HepG2 (cell line): ENCODE results near the gene LTK. TPM values are rescaled to one million over a fixed set of nuclear protein-coding genes. Genes with fewer than 3 reads are reported as not detected.

ENCODE experiments used
- ATAC-seq: fragments of 200-7000 bp; cut with Tn5 transposase; 3 replicates; pipeline ENCODE4 v1.9.1; 2020; ENCODE audit warnings: mild to moderate bottlenecking, moderate library complexity
- BruUV-seq: library from RNA; stranded (reverse); fragments of 400-500 nt; replicated peaks from 2 replicates; lab custom pipeline; 2021; lab: Mats Ljungman, UMichigan
- CTCF ChIA-PET: fragments of 300-600 bp; formaldehyde crosslinking; extraction: SDS; loops from one replicate; lab custom pipeline; 2021; ENCODE audit warnings: low total read pairs, inconsistent platforms, low intra/inter-chr PET ratio; lab: Yijun Ruan, JAX
- POLR2A ChIA-PET: fragments of 350-600 bp; sonication (Branson Sonifier 250); formaldehyde crosslinking; loops from one replicate; lab custom pipeline; 2020; ENCODE audit warnings: antibody characterized with exemption, inconsistent platforms; lab: Yijun Ruan, JAX
- DNase-seq: peaks from one replicate; pipeline ENCODE4 v3.0.0-alpha.2; 2015; ENCODE audit warnings: low spot score
- FAIRE-seq: peaks from 3 replicates; lab custom pipeline; 2011; peaks lifted over from hg19 to GRCh38; lab: Jason Lieb, UNC
- H2AFZ ChIP-seq: one replicate; pipeline ENCODE4 v1.6.1; 2011; ENCODE audit warnings: low read length, inconsistent platforms
- H3K27ac ChIP-seq: fragments of 300-600 bp; 3 replicates; pipeline ENCODE4 v1.8.0; 2011; ENCODE audit warnings: mixed run types, mild to moderate bottlenecking, mixed read lengths, low read length, inconsistent platforms; ENCODE audit not compliant: insufficient read depth; ENCODE audit errors: extremely low read length
- H3K27me3 ChIP-seq, 2 experiments: fragments of 200-600 bp in 1 of 2; 2 replicates in 1 of 2; 3 replicates in 1 of 2; pipeline versions ENCODE4 v1.6.0 to v1.8.0; 2011; ENCODE audit warnings: low read length in 2 of 2, mild to moderate bottlenecking in 2 of 2, moderate library complexity in 2 of 2, inconsistent platforms in 1 of 2; ENCODE audit not compliant: insufficient read depth in 2 of 2, control insufficient read depth in 1 of 2
- H3K36me3 ChIP-seq, 2 experiments: fragments of 200-600 bp in 1 of 2; replicated peaks in 1 of 2; 2 replicates in 1 of 2; 3 replicates in 1 of 2; pipeline versions ENCODE4 v1.5.1 to v1.8.0; 2011; ENCODE audit warnings: low read length in 2 of 2, inconsistent platforms in 1 of 2; ENCODE audit not compliant: insufficient read depth in 2 of 2, control insufficient read depth in 1 of 2
- H3K4me1 ChIP-seq: 2 replicates; pipeline ENCODE4 v1.5.1; 2012; ENCODE audit warnings: low read length, inconsistent platforms; ENCODE audit not compliant: insufficient read depth
- H3K4me2 ChIP-seq: 2 replicates; pipeline ENCODE4 v1.6.0; 2011; ENCODE audit warnings: low read depth, low read length, inconsistent platforms
- H3K4me3 ChIP-seq, 3 experiments: fragments of 200-600 bp in 1 of 3; sonication (generic), shearing (Covaris generic) in 1 of 3; replicated peaks in 1 of 3; 2 replicates each; pipeline ENCODE4 v1.5.1; 2011 to 2016; ENCODE audit warnings: low read length in 3 of 3, inconsistent platforms in 2 of 3, low read depth in 2 of 3, mild to moderate bottlenecking in 2 of 3, control low read depth in 1 of 3, mixed read lengths in 1 of 3; ENCODE audit not compliant: insufficient read depth in 1 of 3
- H3K79me2 ChIP-seq: one replicate; pipeline ENCODE4 v1.6.1; 2011; ENCODE audit warnings: low read length, inconsistent platforms; ENCODE audit not compliant: insufficient read depth
- H3K9ac ChIP-seq: 2 replicates; pipeline ENCODE4 v1.6.0; 2011; ENCODE audit warnings: mild to moderate bottlenecking, low read depth, low read length, inconsistent platforms; ENCODE audit not compliant: insufficient read depth
- H3K9me3 ChIP-seq: 2 replicates; pipeline ENCODE4 v1.5.1; 2012; ENCODE audit warnings: mild to moderate bottlenecking, low read length
- H4K20me1 ChIP-seq: 2 replicates; pipeline ENCODE4 v1.6.0; 2011; ENCODE audit warnings: inconsistent platforms, mild to moderate bottlenecking, low read length, moderate library complexity; ENCODE audit not compliant: insufficient read depth
- CEBPB ChIP-seq: IDR thresholded peaks from 2 replicates; pipeline ENCODE4 v1.6.1; 2011; ENCODE audit warnings: low read depth, low read length, improper control_type of control experiment, borderline replicate concordance
- FOXA3 ChIP-seq: IDR thresholded peaks from 2 replicates; pipeline ENCODE4 v1.6.1; 2016; ENCODE audit warnings: missing genetic modification reagents, missing compliant biosample characterization
- FOXP1 ChIP-seq, 2 experiments: fragments of 450-650 bp in 1 of 2; IDR thresholded peaks; 2 replicates each; pipeline ENCODE4 v1.6.1; 2017 to 2018; ENCODE audit warnings: antibody characterized with exemption in 1 of 2
- KDM1A ChIP-seq: IDR thresholded peaks from 2 replicates; pipeline ENCODE4 v1.6.1; 2016; ENCODE audit warnings: missing compliant biosample characterization
- RAD51 ChIP-seq: fragments of 450-650 bp; IDR thresholded peaks from 2 replicates; pipeline ENCODE4 v1.6.1; 2016; ENCODE audit warnings: borderline replicate concordance
- ZFYVE20 ChIP-seq: sonication (generic); formaldehyde crosslinking; IDR thresholded peaks from 2 replicates; pipeline ENCODE4 v1.8.0; 2023; ENCODE audit warnings: low read depth, mild to moderate bottlenecking, moderate library complexity, missing genetic modification reagents, borderline replicate concordance
- ZNF570 ChIP-seq: sonication (generic); formaldehyde crosslinking; IDR thresholded peaks from 2 replicates; pipeline ENCODE4 v1.4.0; 2020; ENCODE audit warnings: mild to moderate bottlenecking, missing genetic modification reagents, borderline replicate concordance
- ZNF773 ChIP-seq: sonication (generic); formaldehyde crosslinking; IDR thresholded peaks from 2 replicates; pipeline ENCODE4 v1.4.0; 2020; ENCODE audit warnings: missing genetic modification reagents, borderline replicate concordance
- WGBS: methylation state at CpG from one replicate; pipeline ENCODE4 v1.1.6; 2017; ENCODE audit warnings: low lambda C conversion rate; 5-methylcytosine and 5-hydroxymethylcytosine counted together
- in situ Hi-C: cut with HindIII; loops from 2 replicates; pipeline ENCODE4 v1.10.0; 2017; ENCODE audit warnings: low pct_unique_long_range_greater_than_20kb; ENCODE audit not compliant: extremely low pct_ligation_motif_present
- intact Hi-C: fragments of 100-400 bp; cut with micrococcal nuclease; formaldehyde crosslinking; loops from one replicate; pipeline ENCODE4 v1.10.0; 2022; ENCODE audit not compliant: unreplicated experiment
- polyA plus RNA-seq, 8 experiments: library from polyadenylated mRNA; depleted of rRNA in 3 of 8; stranded (reverse) in 7 of 8; unstranded in 1 of 8; fragments of >200 nt; fragmentation: Illumina TruSeq in 4 of 8; extraction: Trizol in 4 of 8; gene quantifications; 2 replicates each; pipeline versions ENCODE4 v1.2.1 to v1.2.3, GENCODE V29; 2011 to 2016; ENCODE audit warnings: low read depth in 4 of 8, missing spikeins in 1 of 8, mixed read lengths in 1 of 8; ENCODE audit not compliant: insufficient read depth in 1 of 8
- total RNA-seq, 5 experiments: library from RNA; depleted of rRNA; stranded (reverse); fragments of >200 nt; fragmentation: Illumina TruSeq; extraction: Trizol; gene quantifications; 2 replicates each; pipeline ENCODE4 v1.2.3, GENCODE V29; 2016; ENCODE audit warnings: low read depth in 1 of 5
- TF ChIP-seq, protein P1 (sequence below), 2 experiments: sonication (generic) in 1 of 2; formaldehyde crosslinking in 1 of 2; IDR thresholded peaks; 2 replicates each; pipeline versions ENCODE4 v1.6.1 to v1.9.0; 2014 to 2022; ENCODE audit warnings: antibody characterized with exemption in 1 of 2, borderline replicate concordance in 1 of 2, inconsistent platforms in 1 of 2, low read depth in 1 of 2, missing genetic modification reagents in 1 of 2
- TF ChIP-seq, protein P2 (sequence below): sonication (generic); formaldehyde crosslinking; IDR thresholded peaks from 2 replicates; pipeline ENCODE4 v1.4.0; 2020; ENCODE audit warnings: missing genetic modification reagents, borderline replicate concordance

Gene LTK
- total and polyA plus RNA-seq, 2 of the 13 experiments (the other 11 are each of a cell fraction or from before 2014, with no cell fraction given) = 0.01 TPM; not detected in 1

DNA sequence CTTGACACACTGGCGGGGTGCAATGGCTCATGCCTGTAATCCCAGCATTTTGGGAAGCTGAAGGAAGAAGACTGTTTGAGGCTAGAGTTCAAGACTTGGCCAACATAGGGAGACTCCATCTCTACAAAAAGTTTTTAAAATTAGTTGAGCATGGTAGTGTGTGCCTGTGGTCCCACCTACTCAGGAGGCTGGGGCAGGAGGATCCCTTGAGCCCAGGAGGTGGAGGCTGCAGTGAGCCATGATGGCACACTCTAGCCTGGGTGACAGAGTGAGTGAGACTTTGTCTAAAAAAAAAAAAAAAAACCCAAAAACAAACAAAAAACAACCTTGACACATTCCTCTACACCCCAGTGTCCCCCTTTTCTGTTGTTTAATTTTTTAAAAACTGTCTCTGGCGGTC, 24.0 kb downstream of the LTK start (continued):
- TF ChIP-seq, protein P1, sequence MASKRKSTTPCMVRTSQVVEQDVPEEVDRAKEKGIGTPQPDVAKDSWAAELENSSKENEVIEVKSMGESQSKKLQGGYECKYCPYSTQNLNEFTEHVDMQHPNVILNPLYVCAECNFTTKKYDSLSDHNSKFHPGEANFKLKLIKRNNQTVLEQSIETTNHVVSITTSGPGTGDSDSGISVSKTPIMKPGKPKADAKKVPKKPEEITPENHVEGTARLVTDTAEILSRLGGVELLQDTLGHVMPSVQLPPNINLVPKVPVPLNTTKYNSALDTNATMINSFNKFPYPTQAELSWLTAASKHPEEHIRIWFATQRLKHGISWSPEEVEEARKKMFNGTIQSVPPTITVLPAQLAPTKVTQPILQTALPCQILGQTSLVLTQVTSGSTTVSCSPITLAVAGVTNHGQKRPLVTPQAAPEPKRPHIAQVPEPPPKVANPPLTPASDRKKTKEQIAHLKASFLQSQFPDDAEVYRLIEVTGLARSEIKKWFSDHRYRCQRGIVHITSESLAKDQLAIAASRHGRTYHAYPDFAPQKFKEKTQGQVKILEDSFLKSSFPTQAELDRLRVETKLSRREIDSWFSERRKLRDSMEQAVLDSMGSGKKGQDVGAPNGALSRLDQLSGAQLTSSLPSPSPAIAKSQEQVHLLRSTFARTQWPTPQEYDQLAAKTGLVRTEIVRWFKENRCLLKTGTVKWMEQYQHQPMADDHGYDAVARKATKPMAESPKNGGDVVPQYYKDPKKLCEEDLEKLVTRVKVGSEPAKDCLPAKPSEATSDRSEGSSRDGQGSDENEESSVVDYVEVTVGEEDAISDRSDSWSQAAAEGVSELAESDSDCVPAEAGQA (IDR thresholded peaks at IDR 0.05; ENCODE audit: low read depth) = no peak
- TF ChIP-seq, protein P1 (CRISPR knock-in tag; IDR thresholded peaks at IDR 0.05; ENCODE audit: borderline replicate concordance) = no peak
- TF ChIP-seq ZNF773 (CRISPR knock-in tag) = no peak
- TF ChIP-seq KDM1A (CRISPR knock-in tag) = no peak
- no peak for TF ChIP-seq ZNF570 (CRISPR knock-in tag)

DNA sequence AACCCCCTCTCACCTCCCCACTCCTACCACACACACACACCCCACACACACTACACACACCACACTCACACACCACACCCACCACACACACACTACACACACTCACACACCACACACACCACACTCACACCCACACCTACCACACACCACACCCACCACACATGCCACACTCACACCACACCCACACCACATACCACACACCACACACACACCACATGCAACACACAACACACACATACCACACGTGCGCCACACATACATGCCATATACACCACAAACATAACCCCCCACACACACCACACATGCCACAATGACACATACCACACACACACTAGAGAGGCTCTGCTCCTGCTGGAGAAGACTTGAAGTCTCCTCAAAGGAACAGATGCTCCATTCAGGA, 25.8 kb downstream of the LTK start:
- ATAC-seq (no peak), FAIRE-seq (peak; percentile 23), DNase-seq (no peak)
- Histone ChIP-seq H3K9me3 (no peaks in the 10 kb centered on the region), H3K4me3 (no peak overlapping the region), H3K4me1 (peaks cover 11% of the 10 kb centered on the region), H4K20me1 (no peaks in the 10 kb centered on the region), H3K9ac (no peak overlapping the region), H3K4me2 (no peak overlapping the region), H3K27me3 (no peaks in the 10 kb centered on the region), H3K36me3 (no peaks in the 10 kb centered on the region; a peak in 2 of 5 replicates), H2AFZ (no peak overlapping the region), H3K79me2 (no peaks in the 10 kb centered on the region), H3K27ac (no peak overlapping the region)
- ChIA-PET CTCF (no interaction called here), POLR2A (no interaction called here)
- intact Hi-C loops = no loop called here
- 94% methylated on average over 2 of the region's 2 CpGs for WGBS
- in situ Hi-C loops = no loop called here
- no TSS peak for BruUV-seq
- TF ChIP-seq CEBPB (no peak), FOXP1 (IDR thresholded peaks at IDR 0.05) (no peak), FOXP1 (CRISPR knock-in tag; IDR thresholded peaks at IDR 0.05) (no peak), RAD51 (0 out of 2 replicates have a peak, but pooled peaks have one; percentile 4), ZFYVE20 (CRISPR knock-in tag) (0 out of 2 replicates have a peak, but pooled peaks have one; percentile 41), FOXA3 (CRISPR knock-in tag) (no peak)
- TF ChIP-seq, protein P2, sequence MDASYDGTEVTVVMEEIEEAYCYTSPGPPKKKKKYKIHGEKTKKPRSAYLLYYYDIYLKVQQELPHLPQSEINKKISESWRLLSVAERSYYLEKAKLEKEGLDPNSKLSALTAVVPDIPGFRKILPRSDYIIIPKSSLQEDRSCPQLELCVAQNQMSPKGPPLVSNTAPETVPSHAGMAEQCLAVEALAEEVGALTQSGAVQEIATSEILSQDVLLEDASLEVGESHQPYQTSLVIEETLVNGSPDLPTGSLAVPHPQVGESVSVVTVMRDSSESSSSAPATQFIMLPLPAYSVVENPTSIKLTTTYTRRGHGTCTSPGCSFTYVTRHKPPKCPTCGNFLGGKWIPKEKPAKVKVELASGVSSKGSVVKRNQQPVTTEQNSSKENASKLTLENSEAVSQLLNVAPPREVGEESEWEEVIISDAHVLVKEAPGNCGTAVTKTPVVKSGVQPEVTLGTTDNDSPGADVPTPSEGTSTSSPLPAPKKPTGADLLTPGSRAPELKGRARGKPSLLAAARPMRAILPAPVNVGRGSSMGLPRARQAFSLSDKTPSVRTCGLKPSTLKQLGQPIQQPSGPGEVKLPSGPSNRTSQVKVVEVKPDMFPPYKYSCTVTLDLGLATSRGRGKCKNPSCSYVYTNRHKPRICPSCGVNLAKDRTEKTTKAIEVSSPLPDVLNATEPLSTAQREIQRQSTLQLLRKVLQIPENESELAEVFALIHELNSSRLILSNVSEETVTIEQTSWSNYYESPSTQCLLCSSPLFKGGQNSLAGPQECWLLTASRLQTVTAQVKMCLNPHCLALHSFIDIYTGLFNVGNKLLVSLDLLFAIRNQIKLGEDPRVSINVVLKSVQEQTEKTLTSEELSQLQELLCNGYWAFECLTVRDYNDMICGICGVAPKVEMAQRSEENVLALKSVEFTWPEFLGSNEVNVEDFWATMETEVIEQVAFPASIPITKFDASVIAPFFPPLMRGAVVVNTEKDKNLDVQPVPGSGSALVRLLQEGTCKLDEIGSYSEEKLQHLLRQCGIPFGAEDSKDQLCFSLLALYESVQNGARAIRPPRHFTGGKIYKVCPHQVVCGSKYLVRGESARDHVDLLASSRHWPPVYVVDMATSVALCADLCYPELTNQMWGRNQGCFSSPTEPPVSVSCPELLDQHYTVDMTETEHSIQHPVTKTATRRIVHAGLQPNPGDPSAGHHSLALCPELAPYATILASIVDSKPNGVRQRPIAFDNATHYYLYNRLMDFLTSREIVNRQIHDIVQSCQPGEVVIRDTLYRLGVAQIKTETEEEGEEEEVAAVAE (CRISPR knock-in tag) = no peak
